ENCODE measurements around the gene ABCA1.

The ABCA1 gene

DNA sequence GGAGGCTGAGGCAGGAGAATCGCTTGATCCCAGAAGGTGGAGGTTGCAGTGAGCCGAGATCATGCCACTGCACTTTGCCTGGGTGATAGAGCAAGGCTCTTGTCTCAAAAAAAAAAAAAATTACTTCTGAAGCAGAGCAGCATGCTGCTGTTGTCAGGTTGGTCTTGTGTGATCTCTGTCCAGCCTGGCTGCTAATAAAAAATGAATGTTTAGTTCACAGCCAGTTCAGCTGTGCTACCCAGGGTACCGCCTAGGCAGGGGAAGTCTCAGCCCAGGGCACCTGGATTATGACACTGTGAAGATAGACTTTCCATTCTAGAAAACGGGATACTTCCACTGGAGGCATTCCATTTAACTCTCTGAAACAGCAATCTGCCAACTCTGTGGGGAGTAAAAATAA, 23.5 kb upstream of the ABCA1 start:
- H3K36me3 Mint-ChIP-seq (ENCODE audit: low read depth): no peaks in the 10 kb centered on the region
- H3K27me3 Mint-ChIP-seq (ENCODE audit: low read depth): no peaks in the 10 kb centered on the region
- no peaks in the 10 kb centered on the region for H3K9me3 Mint-ChIP-seq
- TF ChIP-seq, protein P1, sequence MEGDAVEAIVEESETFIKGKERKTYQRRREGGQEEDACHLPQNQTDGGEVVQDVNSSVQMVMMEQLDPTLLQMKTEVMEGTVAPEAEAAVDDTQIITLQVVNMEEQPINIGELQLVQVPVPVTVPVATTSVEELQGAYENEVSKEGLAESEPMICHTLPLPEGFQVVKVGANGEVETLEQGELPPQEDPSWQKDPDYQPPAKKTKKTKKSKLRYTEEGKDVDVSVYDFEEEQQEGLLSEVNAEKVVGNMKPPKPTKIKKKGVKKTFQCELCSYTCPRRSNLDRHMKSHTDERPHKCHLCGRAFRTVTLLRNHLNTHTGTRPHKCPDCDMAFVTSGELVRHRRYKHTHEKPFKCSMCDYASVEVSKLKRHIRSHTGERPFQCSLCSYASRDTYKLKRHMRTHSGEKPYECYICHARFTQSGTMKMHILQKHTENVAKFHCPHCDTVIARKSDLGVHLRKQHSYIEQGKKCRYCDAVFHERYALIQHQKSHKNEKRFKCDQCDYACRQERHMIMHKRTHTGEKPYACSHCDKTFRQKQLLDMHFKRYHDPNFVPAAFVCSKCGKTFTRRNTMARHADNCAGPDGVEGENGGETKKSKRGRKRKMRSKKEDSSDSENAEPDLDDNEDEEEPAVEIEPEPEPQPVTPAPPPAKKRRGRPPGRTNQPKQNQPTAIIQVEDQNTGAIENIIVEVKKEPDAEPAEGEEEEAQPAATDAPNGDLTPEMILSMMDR (IDR thresholded peaks at IDR 0.05; ENCODE audit: unreplicated experiment in 3 of 3): no peak
- no peak overlapping the region for H3K27ac Mint-ChIP-seq
- peaks cover 9% of the 10 kb centered on the region for H3K4me1 Mint-ChIP-seq
- no peak overlapping the region for H3K4me3 Mint-ChIP-seq

DNA sequence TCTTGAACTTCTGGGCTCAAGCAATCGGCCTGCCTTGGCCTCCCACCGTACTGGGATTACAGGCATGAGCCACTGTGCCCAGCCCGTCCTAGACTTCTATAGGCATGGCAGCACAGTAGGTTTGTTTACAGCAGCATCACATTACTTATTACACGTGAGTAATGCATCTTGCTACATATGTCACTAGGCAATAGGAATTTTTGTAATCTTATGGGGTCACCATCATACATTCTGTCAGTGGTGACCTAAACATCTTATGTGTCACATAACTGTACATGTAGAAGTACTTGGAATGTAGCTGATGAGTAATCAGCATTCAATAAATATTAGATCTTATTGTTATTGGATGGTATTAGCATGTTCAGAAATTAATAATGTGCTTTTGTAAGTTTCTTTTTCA, 22.9 kb upstream of the ABCA1 start:
- Mint-ChIP-seq H3K4me1 (peaks cover 9% of the 10 kb centered on the region), H3K27me3 (ENCODE audit: low read depth) (no peaks in the 10 kb centered on the region), H3K9me3 (no peaks in the 10 kb centered on the region), H3K36me3 (ENCODE audit: low read depth) (no peaks in the 10 kb centered on the region), H3K4me3 (no peak overlapping the region), H3K27ac (no peak overlapping the region)
- TF ChIP-seq, protein P1 (IDR thresholded peaks at IDR 0.05; ENCODE audit: unreplicated experiment in 3 of 3): no peak

DNA sequence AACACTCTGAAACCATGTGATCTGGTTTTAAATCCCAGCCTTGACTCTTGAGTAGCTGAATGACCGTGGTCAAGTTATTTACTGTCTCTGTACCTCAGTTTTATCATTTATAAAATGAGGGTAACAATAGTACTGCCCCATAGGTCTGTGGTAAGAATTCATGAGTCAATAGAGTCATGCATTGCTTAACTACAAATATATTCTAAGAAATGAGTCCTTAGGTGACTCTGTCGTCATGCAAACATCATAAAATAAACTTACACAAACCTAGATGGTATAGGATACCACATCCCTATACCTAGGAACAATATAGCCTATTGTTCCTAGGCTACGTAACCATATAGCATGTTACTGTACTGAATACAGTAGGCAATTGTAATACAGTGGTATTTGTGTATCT, 20.3 kb upstream of the ABCA1 start:
- no peaks in the 10 kb centered on the region for H3K36me3 Mint-ChIP-seq (ENCODE audit: low read depth)
- no peaks in the 10 kb centered on the region for H3K27me3 Mint-ChIP-seq (ENCODE audit: low read depth)
- peaks cover 9% of the 10 kb centered on the region for H3K4me1 Mint-ChIP-seq
- TF ChIP-seq, protein P1 (IDR thresholded peaks at IDR 0.05; ENCODE audit: unreplicated experiment in 3 of 3): no peak
- no peak overlapping the region for H3K27ac Mint-ChIP-seq
- no peak overlapping the region for H3K4me3 Mint-ChIP-seq
- no peaks in the 10 kb centered on the region for H3K9me3 Mint-ChIP-seq

DNA sequence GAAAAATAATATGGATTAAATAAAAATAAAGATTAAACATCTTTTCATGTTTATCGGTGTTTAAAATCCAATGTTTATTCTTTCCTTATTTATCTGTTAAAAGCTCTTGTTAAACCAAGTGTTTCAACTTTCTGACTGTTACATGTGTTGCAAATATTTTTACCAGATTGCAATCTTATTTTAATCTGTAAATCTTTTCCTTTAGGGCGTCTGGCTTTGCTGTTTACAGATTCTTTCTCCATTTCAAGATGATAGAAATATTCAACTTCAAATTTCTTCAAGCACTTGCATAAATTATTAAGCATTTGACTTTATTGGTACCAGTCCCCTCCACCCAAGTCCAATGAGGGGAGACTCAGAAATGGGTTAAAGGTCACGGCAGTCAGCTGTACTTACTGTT, 16.9 kb upstream of the ABCA1 start:
- H3K4me3 Mint-ChIP-seq: no peak overlapping the region
- peaks cover under 1% of the 10 kb centered on the region for H3K27me3 Mint-ChIP-seq (ENCODE audit: low read depth)
- H3K4me1 Mint-ChIP-seq: peaks cover 8% of the 10 kb centered on the region
- no peak overlapping the region for H3K27ac Mint-ChIP-seq
- TF ChIP-seq, protein P1 (IDR thresholded peaks at IDR 0.05; ENCODE audit: unreplicated experiment in 3 of 3): no peak
- no peaks in the 10 kb centered on the region for H3K9me3 Mint-ChIP-seq
- H3K36me3 Mint-ChIP-seq (ENCODE audit: low read depth): no peaks in the 10 kb centered on the region

DNA sequence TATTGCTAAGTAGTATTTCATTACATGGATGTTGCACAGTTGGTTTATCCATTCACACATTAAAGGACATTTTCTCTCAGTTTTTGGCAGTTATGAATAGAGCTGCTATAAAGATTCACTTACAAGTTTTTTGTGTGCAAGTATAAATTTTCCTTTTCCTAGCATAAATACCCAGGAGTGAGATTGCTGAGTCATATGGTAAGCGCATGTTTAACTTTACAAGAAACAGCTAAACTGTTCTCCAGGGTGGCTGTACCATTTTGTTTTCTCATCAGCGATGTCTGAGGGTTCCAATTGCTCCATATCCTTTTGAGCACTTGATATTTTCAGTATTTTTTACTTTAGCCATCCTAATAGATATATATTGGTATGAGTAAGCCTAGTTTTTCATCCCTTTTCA, 16.4 kb upstream of the ABCA1 start:
- H3K36me3 Mint-ChIP-seq (ENCODE audit: low read depth): no peaks in the 10 kb centered on the region
- peaks cover 8% of the 10 kb centered on the region for H3K4me1 Mint-ChIP-seq
- TF ChIP-seq, protein P1 (IDR thresholded peaks at IDR 0.05; ENCODE audit: unreplicated experiment in 3 of 3): no peak
- no peak overlapping the region for H3K4me3 Mint-ChIP-seq
- peaks cover 4% of the 10 kb centered on the region for H3K27me3 Mint-ChIP-seq (ENCODE audit: low read depth)
- H3K9me3 Mint-ChIP-seq: no peaks in the 10 kb centered on the region
- no peak overlapping the region for H3K27ac Mint-ChIP-seq

DNA sequence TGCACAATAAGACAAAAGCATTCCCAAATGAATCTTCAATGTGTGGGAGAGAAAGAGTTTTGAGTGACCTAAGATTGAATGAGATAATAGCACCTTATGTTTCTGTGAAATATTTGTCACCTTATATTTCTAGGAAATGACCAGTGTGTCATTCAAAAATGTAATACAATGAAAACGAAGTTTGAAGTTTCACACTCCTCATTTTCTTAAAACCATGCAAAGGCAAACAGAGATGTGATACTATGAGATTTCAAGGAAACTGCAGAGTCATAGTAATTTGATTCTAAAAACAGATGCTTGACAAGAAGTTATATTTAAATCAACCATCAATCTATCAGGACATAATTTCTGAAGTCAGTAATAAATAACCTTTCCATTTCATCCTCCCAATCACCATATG, 13.6 kb upstream of the ABCA1 start:
- peaks cover 4% of the 10 kb centered on the region for H3K27me3 Mint-ChIP-seq (ENCODE audit: low read depth)
- H3K4me1 Mint-ChIP-seq: peaks cover 8% of the 10 kb centered on the region
- no peaks in the 10 kb centered on the region for H3K36me3 Mint-ChIP-seq (ENCODE audit: low read depth)
- H3K9me3 Mint-ChIP-seq: no peaks in the 10 kb centered on the region
- H3K27ac Mint-ChIP-seq: no peak overlapping the region
- TF ChIP-seq, protein P1 (IDR thresholded peaks at IDR 0.05; ENCODE audit: unreplicated experiment in 3 of 3): no peak
- no peak overlapping the region for H3K4me3 Mint-ChIP-seq

Measured in nephron (organoid).